Body of pancreas (tissue), 4 donors: ENCODE results near the gene ATG16L1.

Experiments
- POLR2A ChIP-seq, 3 donors: fragments of 450-650 bp; IDR thresholded peaks; one replicate each; pipeline ENCODE4 v1.6.1; 2016; ENCODE audit warnings: antibody characterized with exemption in 3 of 3, mild to moderate bottlenecking in 2 of 3
- TF ChIP-seq, protein P1 (sequence below), 7 experiments: fragments of 450-650 bp in 4 of 7; fragments of 200-600 bp in 3 of 7; sonication (generic) in 3 of 7; IDR thresholded peaks; one replicate each; pipeline ENCODE4 v1.5.1; 2016 to 2019; ENCODE audit warnings: antibody characterized with exemption in 7 of 7

DNA sequence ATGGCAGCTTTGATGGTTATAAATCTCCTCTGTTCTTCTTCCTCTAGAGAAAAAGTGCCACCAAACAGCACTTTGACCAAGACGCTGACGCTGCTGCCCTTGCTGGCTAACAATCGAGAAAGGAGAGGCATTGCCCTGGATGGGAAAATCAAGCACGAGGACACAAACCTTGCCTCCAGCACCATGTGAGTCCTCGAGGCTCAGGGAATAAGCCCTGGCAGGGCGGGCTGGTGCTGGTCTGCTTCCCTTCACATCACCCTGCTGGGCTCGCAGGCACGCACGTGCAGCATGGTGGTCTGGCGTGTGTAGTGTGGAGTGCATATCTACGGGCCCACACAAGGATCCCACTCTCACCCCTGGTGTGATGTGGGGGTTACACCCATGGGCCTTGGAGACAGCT is 83.4 kb downstream of the ATG16L1 start:
- TF ChIP-seq, protein P1, sequence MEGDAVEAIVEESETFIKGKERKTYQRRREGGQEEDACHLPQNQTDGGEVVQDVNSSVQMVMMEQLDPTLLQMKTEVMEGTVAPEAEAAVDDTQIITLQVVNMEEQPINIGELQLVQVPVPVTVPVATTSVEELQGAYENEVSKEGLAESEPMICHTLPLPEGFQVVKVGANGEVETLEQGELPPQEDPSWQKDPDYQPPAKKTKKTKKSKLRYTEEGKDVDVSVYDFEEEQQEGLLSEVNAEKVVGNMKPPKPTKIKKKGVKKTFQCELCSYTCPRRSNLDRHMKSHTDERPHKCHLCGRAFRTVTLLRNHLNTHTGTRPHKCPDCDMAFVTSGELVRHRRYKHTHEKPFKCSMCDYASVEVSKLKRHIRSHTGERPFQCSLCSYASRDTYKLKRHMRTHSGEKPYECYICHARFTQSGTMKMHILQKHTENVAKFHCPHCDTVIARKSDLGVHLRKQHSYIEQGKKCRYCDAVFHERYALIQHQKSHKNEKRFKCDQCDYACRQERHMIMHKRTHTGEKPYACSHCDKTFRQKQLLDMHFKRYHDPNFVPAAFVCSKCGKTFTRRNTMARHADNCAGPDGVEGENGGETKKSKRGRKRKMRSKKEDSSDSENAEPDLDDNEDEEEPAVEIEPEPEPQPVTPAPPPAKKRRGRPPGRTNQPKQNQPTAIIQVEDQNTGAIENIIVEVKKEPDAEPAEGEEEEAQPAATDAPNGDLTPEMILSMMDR (IDR thresholded peaks at IDR 0.05) = no peak
- TF ChIP-seq POLR2A (IDR thresholded peaks at IDR 0.05) = no peak
